Measurements from ENCODE around the gene PRSS27. TPM values are rescaled to one million over a fixed set of nuclear protein-coding genes. Genes with fewer than 3 reads are reported as not detected.

PRSS27 gene
- 2.1 TPM for total RNA-seq

DNA sequence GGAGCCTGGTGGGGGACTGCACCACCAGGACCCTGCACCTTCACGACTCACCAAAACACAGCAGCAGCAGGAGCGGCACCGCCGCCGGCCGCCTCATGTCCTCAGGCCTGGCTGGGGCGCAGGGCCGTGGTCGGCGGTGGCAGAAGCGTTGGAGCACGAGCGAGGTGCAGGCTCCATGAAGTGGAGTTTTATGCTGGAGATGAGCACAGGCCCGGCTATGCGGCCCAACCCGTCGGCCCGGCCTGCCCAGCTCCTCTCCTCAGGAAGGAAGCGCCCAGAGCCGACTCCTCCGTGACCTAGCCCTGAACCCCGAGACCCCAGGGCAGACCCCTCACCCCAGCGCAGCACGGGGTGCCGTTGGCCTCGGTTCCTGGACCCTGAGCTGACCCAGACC, at the start of gene PRSS27:
PRSS27 (minus strand) TSS at position 161 of the 394 bp plus-strand sequence; CDS start at position 97, 64 bp downstream.
- DNase-seq (ENCODE audit: low spot score) (no peak), ATAC-seq (no peak)
- intact Hi-C loops (cut with DNase I) = no loop called here

DNA sequence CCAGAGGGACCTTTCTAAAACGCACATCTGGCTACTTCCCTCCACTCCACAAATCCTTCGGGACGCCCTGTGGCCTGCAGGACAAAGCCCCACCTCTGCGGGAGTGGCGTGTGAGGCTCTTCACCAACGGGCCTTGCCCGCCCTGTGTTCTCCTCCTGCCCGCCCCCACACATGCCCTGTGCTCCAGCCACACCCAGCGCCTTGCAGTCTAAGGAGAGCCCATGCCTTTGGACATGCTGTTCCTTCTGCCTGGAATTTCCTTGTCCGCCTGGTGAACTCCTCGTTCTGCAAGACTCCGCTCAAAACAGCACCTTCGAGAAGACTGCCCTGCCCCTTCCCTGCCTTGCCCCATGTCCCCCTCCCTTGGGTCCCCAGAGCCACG, 49.6 kb upstream of the PRSS27 start:
- peak; percentile 73 for DNase-seq (ENCODE audit: low spot score)
- peak; percentile 88 for ATAC-seq
- intact Hi-C loops (cut with DNase I) = no loop called here

DNA sequence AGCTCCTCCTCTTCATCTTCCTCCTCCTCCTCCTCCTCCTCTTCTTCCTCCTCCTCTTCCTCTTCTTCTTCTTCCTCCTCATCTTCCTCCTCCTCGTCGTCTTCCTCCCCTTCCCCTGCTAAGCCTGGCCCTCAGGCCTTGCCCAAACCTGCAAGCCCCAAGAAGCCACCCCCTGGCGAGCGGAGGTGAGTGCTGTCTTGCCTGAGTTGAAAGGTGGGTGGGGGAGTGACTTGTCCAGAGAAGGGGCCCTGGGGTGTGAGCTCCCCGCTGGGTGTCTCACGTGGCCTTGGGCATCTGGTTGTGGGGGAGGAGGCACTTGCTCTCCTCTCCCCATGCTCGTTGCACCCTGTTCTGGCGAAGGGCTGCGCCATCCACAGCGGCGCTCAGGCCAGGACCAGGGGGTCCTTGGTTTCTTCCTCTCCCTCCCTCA, 49.1 kb upstream of the PRSS27 start:
- DNase-seq (ENCODE audit: low spot score) = no peak
- intact Hi-C loops (cut with DNase I) = no loop called here
- peak; percentile 1 for ATAC-seq

DNA sequence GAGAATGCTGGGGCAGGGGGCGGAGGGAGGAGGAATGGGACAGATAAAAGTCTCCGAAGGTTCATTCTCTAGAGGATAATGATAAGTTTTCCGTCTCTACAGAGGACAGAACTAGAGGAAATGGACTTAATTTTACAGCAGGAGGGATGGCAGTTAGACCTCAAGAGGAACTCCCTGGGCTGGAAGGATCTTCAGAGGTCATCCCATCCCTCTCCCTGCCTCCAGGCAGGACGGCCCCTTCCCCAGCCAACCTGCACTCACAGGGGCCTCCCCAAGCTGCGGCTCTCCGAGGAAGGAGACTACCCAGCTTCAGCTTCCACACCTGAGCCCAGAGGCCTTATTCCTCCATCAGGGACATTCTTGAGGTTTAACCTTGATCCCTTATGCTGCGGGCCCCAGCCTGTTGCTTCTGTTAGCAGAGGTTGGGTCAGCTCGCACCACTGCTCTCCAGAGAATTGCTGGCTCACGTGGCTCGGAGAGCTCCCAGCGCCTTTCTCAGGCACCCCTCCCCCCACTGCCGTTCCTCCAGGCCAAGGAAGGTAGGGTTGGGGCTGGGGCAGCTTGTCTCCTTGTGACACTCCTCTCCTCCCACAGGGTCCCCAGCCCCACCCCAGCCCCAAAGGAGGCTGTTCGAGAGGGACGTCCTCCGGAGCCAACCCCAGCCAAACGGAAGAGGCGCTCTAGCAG, 48.5 kb upstream of the PRSS27 start:
- peak; percentile 79 for ATAC-seq
- intact Hi-C loops (cut with DNase I) = no loop called here
- DNase-seq (ENCODE audit: low spot score) = peak; percentile 76

DNA sequence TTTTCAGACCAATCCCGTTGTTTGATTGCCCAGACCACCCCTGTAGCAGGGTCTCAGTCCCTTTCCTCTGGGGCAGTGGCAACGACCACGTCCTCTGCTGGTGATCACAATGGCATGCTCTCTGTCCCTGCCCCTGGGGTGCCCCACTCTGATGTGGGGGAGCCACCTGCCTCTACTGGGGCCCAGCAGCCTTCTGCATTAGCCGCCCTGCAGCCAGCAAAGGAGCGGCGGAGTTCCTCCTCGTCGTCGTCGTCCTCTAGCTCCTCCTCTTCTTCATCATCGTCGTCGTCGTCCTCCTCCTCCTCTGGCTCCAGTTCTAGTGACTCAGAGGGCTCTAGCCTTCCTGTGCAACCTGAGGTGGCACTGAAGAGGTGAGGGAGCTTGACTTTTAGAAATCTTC, 47.9 kb upstream of the PRSS27 start:
- intact Hi-C loops (cut with DNase I) = no loop called here
- no peak for DNase-seq (ENCODE audit: low spot score)
- ATAC-seq = peak; percentile 2

DNA sequence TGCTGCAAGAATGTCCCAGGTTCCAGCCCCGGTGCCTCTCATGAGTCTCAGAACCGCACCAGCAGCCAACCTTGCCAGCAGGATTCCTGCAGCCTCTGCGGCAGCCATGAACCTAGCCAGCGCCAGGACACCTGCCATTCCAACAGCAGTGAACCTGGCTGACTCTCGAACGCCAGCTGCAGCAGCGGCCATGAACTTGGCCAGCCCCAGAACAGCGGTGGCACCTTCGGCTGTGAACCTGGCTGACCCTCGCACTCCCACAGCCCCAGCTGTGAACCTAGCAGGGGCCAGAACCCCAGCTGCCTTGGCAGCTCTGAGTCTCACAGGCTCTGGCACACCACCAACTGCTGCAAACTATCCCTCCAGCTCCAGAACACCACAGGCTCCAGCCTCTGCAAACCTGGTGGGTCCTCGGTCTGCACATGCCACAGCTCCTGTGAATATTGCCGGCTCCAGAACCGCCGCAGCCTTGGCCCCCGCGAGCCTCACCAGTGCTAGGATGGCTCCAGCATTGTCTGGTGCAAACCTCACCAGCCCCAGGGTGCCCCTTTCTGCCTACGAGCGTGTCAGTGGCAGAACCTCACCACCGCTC, 47.2 kb upstream of the PRSS27 start:
- intact Hi-C loops (cut with DNase I) = no loop called here
- ATAC-seq = no peak
- no peak for DNase-seq (ENCODE audit: low spot score)

DNA sequence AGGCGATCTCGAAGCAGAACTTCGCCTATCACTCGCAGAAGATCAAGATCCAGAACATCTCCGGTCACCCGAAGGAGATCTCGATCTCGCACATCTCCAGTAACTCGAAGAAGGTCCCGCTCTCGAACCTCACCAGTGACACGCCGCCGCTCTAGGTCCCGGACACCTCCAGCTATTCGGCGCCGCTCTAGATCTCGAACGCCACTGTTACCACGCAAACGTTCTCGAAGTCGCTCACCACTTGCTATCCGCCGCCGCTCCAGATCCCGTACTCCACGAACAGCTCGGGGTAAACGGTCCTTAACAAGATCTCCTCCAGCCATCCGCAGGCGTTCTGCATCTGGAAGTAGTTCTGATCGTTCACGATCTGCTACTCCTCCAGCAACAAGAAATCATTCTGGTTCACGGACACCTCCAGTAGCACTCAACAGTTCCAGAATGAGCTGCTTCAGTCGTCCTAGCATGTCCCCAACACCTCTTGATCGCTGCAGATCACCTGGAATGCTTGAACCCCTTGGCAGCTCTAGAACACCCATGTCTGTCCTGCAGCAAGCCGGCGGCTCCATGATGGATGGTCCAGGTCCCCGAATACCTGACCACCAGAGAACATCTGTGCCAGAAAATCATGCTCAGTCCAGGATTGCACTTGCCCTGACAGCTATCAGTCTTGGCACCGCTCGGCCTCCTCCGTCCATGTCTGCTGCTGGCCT, 46.6 kb upstream of the PRSS27 start:
- no peak for DNase-seq (ENCODE audit: low spot score)
- intact Hi-C loops (cut with DNase I) = no loop called here

DNA sequence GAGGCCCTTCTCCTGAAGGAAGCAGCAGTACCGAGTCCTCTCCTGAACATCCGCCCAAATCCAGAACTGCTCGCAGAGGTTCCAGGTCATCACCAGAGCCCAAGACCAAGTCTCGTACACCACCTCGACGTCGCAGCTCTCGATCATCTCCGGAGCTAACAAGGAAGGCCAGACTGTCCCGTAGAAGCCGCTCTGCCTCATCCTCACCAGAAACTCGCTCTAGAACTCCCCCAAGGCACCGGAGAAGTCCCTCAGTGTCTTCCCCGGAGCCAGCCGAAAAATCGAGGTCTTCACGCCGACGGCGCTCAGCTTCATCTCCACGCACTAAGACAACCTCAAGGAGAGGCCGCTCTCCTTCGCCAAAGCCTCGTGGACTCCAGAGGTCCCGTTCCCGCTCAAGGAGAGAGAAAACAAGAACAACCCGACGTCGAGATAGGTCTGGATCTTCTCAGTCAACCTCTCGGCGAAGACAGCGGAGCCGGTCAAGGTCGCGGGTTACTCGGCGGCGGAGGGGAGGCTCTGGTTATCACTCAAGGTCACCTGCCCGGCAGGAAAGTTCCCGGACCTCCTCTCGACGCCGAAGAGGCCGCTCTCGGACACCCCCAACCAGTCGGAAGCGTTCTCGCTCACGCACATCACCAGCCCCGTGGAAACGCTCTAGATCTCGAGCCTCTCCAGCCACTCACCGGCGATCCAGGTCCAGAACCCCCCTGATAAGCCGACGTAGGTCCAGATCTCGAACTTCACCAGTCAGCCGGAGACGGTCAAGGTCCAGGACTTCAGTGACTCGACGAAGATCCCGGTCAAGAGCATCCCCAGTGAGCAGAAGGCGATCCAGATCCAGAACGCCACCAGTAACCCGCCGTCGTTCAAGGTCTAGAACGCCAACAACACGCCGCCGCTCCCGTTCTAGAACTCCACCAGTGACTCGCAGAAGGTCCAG, 45.7 kb upstream of the PRSS27 start:
- no peak for DNase-seq (ENCODE audit: low spot score)
- intact Hi-C loops (cut with DNase I) = no loop called here
- ATAC-seq = no peak

More for the DNA sequence above, 46.6 kb upstream of the PRSS27 start:
- no peak for ATAC-seq

DNA sequence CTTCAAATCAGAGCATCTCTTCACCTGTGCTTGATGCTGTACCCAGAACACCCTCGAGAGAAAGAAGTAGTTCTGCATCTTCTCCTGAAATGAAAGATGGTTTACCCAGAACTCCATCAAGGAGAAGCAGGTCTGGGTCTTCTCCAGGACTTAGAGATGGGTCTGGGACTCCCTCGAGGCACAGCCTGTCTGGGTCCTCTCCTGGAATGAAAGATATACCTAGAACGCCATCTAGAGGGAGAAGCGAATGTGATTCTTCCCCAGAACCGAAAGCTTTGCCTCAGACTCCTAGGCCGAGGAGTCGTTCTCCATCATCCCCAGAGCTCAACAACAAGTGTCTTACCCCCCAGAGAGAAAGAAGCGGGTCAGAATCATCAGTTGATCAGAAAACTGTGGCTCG, 44.7 kb upstream of the PRSS27 start:
- intact Hi-C loops (cut with DNase I) = no loop called here
- no peak for DNase-seq (ENCODE audit: low spot score)
- no peak for ATAC-seq

DNA sequence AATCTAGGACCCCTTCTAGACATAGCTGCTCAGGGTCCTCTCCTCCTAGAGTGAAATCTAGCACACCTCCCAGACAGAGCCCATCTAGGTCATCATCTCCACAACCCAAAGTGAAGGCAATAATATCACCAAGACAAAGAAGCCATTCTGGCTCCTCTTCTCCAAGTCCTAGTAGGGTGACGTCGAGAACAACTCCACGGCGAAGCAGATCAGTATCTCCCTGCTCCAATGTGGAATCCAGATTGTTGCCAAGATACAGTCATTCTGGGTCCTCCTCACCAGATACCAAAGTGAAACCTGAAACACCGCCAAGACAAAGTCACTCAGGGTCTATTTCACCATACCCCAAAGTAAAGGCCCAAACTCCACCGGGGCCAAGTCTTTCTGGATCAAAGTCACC, 43.1 kb upstream of the PRSS27 start:
- intact Hi-C loops (cut with DNase I) = no loop called here
- ATAC-seq = no peak
- DNase-seq (ENCODE audit: low spot score) = no peak

DNA sequence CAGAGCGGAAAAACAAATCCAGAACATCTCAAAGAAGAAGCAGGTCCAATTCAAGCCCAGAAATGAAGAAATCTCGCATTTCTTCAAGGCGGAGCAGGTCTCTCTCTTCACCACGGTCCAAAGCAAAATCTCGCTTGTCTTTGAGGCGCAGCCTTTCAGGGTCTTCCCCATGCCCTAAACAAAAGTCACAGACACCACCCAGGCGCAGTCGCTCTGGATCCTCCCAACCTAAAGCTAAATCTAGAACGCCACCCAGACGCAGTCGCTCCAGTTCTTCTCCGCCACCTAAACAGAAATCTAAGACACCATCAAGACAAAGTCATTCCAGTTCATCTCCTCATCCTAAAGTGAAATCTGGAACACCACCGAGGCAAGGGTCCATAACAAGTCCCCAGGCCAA, 42.7 kb upstream of the PRSS27 start:
- intact Hi-C loops (cut with DNase I) = no loop called here
- DNase-seq (ENCODE audit: low spot score) (no peak), ATAC-seq (no peak)

DNA sequence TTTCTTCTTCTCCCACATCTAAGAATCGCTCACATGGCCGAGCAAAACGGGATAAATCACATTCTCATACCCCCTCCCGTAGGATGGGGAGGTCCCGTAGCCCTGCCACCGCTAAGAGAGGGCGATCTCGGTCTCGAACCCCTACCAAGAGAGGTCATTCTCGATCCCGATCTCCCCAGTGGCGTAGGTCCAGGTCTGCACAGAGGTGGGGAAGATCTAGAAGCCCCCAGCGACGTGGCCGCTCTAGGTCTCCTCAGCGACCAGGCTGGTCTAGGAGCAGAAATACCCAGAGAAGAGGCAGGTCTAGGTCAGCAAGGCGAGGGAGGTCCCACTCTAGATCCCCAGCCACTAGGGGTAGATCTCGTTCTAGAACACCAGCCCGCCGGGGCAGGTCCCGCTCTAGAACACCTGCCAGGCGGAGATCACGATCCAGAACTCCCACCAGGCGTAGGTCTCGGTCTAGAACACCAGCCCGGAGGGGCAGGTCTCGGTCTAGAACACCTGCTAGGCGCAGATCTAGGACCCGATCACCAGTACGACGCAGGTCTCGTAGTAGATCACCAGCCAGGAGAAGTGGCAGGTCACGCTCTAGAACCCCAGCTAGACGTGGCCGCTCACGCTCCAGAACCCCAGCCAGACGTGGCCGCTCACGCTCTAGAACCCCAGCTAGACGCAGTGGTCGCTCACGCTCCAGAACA, 42.0 kb upstream of the PRSS27 start:
- no peak for DNase-seq (ENCODE audit: low spot score)
- ATAC-seq = peak; percentile 8
- intact Hi-C loops (cut with DNase I) = no loop called here

DNA sequence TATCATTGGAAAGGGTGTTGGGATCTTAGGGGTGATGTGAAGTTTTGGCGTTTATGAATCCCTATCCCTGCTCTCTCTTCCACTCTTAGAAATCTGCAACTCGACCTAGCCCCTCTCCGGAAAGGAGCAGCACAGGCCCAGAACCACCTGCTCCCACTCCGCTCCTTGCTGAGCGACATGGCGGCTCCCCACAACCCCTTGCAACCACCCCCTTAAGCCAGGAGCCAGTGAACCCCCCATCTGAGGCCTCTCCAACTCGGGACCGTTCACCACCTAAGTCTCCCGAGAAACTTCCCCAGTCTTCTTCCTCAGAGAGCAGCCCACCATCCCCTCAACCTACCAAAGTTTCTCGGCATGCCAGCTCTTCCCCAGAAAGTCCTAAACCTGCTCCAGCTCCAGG, 41.4 kb upstream of the PRSS27 start:
- no peak for DNase-seq (ENCODE audit: low spot score)

DNA sequence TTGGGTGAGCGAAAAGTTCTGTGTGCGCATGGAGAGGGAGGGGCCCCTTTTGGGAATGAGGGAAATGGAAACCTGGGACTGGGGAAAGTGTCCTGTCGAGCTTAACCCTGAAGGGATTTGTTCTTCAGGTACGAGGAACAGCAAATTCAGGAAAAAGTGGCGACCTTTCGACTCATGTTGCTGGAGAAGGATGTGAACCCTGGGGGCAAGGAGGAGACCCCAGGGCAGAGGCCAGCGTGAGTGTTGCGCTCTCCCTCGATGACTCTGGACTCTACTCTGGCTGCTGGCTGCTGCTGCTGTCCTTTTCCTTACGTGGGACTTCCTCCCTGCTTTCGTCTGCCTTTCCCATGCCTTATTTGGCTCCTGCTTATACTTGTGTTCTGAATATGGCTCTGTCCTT, 37.3 kb upstream of the PRSS27 start:
- no peak for ATAC-seq
- intact Hi-C loops (cut with DNase I) = no loop called here
- DNase-seq (ENCODE audit: low spot score) = no peak

More for the DNA sequence above, 41.4 kb upstream of the PRSS27 start:
- intact Hi-C loops (cut with DNase I) = no loop called here
- no peak for ATAC-seq

DNA sequence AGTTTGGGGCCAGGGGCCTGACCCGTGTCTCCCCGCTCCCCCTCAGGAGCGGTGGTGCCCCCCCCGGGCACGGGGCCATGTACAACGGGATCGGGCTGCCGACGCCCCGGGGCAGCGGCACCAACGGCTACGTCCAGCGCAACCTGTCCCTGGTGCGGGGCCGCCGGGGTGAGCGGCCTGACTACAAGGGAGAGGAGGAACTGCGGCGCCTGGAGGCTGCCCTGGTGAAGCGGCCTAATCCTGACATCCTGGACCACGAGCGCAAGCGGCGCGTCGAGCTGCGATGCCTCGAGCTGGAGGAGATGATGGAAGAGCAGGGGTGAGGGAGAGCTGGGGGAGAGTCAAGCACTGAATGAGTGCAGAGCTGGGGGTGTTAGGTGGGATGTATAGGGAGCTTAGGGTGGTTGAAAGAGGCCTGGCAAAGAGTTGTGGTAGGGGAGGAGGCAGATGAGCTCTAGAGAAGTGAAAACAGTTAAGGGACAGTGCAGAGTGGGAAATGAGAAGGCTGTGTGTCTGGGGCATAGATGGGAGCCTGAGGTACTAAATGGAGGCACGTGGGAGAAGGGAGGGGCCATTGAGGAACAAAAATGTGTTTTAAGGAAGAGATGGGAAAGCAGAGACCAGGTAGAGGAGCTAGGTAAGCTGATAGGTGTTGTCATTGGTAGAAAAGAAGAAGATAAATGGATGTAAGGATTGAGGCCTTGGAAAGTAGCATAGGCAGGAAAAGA, 36.4 kb upstream of the PRSS27 start:
- DNase-seq (ENCODE audit: low spot score) = no peak
- intact Hi-C loops (cut with DNase I) = no loop called here
- ATAC-seq = no peak

DNA sequence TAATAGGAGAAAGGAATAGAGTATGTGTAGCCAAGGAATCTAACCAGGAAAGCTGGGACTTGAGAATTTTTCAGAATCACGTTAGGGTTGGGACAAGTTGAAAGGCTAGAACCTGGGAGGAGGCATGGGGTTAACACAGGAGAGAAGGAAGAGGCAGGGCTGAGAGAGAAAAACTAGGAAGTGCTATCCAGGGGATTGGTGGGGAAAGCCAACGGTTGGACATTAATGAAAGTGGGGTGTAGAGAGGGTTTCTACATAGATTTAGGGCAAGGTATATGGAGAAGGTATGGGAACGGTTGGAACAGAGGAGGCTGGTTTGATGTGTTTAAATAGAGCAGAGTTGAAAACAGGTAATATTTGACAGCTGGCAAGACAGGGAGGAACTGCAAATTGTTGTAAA, 35.1 kb upstream of the PRSS27 start:
- DNase-seq (ENCODE audit: low spot score) (no peak), ATAC-seq (no peak)
- intact Hi-C loops (cut with DNase I) = no loop called here

DNA sequence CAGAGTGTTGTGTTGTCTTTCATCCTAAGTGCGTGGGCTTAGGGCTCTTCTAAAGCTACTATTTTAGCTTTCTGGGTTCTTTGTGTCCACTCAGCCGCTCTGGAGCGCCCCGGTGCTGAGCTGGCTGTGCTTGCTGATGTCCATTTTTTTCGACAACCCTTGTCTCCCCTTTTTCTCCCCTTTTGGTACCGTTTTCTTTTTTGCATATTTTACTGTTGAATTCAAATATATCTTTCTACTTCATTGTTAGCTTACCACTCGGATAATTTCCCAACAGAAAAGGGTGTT, 33.7 kb upstream of the PRSS27 start:
- ATAC-seq (no peak), DNase-seq (ENCODE audit: low spot score) (no peak)
- intact Hi-C loops (cut with DNase I) = no loop called here
